ENCODE results near the gene COL23A1. TPM values are rescaled to one million over a fixed set of nuclear protein-coding genes. Genes with fewer than 3 reads are reported as not detected.

COL23A1 gene
- total RNA-seq, 1 donor from 2014 or later, result 16.5 TPM

- intact Hi-C loops (cut with DNase I), result loop anchor here (2.0 kb wide), 2 partner anchors 179 to 309 kb away; partner anchors contain the start of gene COL23A1
- no peak for DNase-seq (ENCODE audit: low spot score)
Observed at GRCh38 chr5:178281331-178281730, 308.9 kb downstream of the COL23A1 start.

- intact Hi-C loops (cut with DNase I), result loop anchor here (2.0 kb wide), 2 partner anchors 180 to 310 kb away; partner anchors contain the start of gene COL23A1
- no peak for DNase-seq (ENCODE audit: low spot score)
Observed at GRCh38 chr5:178280631-178281030, 309.6 kb downstream of the COL23A1 start.

- intact Hi-C loops (cut with DNase I), result loop anchor here (2.0 to 5.0 kb wide), 4 partner anchors 181 to 557 kb away; partner anchors contain the start of gene COL23A1
- DNase-seq (ENCODE audit: low spot score), result peak; percentile 93
Observed at GRCh38 chr5:178279723-178280438, 310.3 kb downstream of the COL23A1 start.

GRCh38 chr5:178279026-178279722 is 311.0 kb downstream of the COL23A1 start:
- intact Hi-C loops (cut with DNase I), result loop anchor here (2.0 to 5.0 kb wide), 2 partner anchors 274 to 558 kb away; no protein-coding TSS in a partner anchor
- DNase-seq (ENCODE audit: low spot score), result no peak

- no peak for DNase-seq (ENCODE audit: low spot score)
- intact Hi-C loops (cut with DNase I), result loop anchor here (2.0 to 5.0 kb wide), 2 partner anchors 274 to 559 kb away; no protein-coding TSS in a partner anchor
Observed at GRCh38 chr5:178278358-178279023, 311.7 kb downstream of the COL23A1 start.

GRCh38 chr5:178277866-178278265 is 312.3 kb downstream of the COL23A1 start:
- intact Hi-C loops (cut with DNase I), result loop anchor here (2.0 to 5.0 kb wide), 2 partner anchors 275 to 559 kb away; no protein-coding TSS in a partner anchor
- no peak for DNase-seq (ENCODE audit: low spot score)

GRCh38 chr5:178277346-178277745 is 312.8 kb downstream of the COL23A1 start:
- intact Hi-C loops (cut with DNase I), result loop anchor here (5.0 kb wide), 1 partner anchor 560 kb away; no protein-coding TSS in a partner anchor
- DNase-seq (ENCODE audit: low spot score), result no peak

GRCh38 chr5:178274781-178275537 is 315.2 kb downstream of the COL23A1 start:
- no peak for DNase-seq (ENCODE audit: low spot score)
- intact Hi-C loops (cut with DNase I), result loop anchor here (5.0 kb wide), 1 partner anchor 562 kb away; no protein-coding TSS in a partner anchor

GRCh38 chr5:178273665-178274541 is 316.3 kb downstream of the COL23A1 start:
- no peak for DNase-seq (ENCODE audit: low spot score)
- intact Hi-C loops (cut with DNase I), result no loop called here

GRCh38 chr5:178273041-178273440 is 317.2 kb downstream of the COL23A1 start:
- intact Hi-C loops (cut with DNase I), result no loop called here
- no peak for DNase-seq (ENCODE audit: low spot score)

- no peak for DNase-seq (ENCODE audit: low spot score)
Observed at GRCh38 chr5:178272591-178272990, 317.6 kb downstream of the COL23A1 start.

GRCh38 chr5:178271726-178272479 is 318.3 kb downstream of the COL23A1 start:
- no peak for DNase-seq (ENCODE audit: low spot score)
- intact Hi-C loops (cut with DNase I), result no loop called here

More at GRCh38 chr5:178272591-178272990, 317.6 kb downstream of the COL23A1 start:
- intact Hi-C loops (cut with DNase I), result no loop called here

- intact Hi-C loops (cut with DNase I), result no loop called here
- DNase-seq (ENCODE audit: low spot score), result no peak
Observed at GRCh38 chr5:178271231-178271630, 319.0 kb downstream of the COL23A1 start.

GRCh38 chr5:178269499-178269898 is 320.7 kb downstream of the COL23A1 start:
- intact Hi-C loops (cut with DNase I), result no loop called here
- DNase-seq (ENCODE audit: low spot score), result no peak

GRCh38 chr5:178267876-178268275 is 322.3 kb downstream of the COL23A1 start:
- intact Hi-C loops (cut with DNase I), result loop anchor here (2.0 kb wide), 1 partner anchor 31 kb away; no protein-coding TSS in a partner anchor
- DNase-seq (ENCODE audit: low spot score), result no peak

GRCh38 chr5:178267245-178267644 is 322.9 kb downstream of the COL23A1 start:
- DNase-seq (ENCODE audit: low spot score), result no peak
- intact Hi-C loops (cut with DNase I), result loop anchor here (2.0 kb wide), 1 partner anchor 30 kb away; no protein-coding TSS in a partner anchor

- intact Hi-C loops (cut with DNase I), result loop anchor here (2.0 kb wide), 1 partner anchor 30 kb away; no protein-coding TSS in a partner anchor
- DNase-seq (ENCODE audit: low spot score), result no peak
Observed at GRCh38 chr5:178266581-178266980, 323.6 kb downstream of the COL23A1 start.
